Mucosa of descending colon (tissue), 3 donors: ENCODE data around the gene PDE10A. TPM values are rescaled to one million over a fixed set of nuclear protein-coding genes. Genes with fewer than 3 reads are reported as not detected.

Experiments used
- ATAC-seq: fragments of 200-7000 bp; cut with Tn5 transposase; one replicate; pipeline ENCODE4 v1.9.1; 2020; ENCODE audit warnings: mild to moderate bottlenecking, moderate library complexity
- DNase-seq, 3 donors: peaks; one replicate each; pipeline ENCODE4 v3.0.0-alpha.2; 2020
- H3K36me3 ChIP-seq: fragments of 200-600 bp; one replicate; pipeline ENCODE4 v1.8.0; 2021; ENCODE audit warnings: low read depth, mild to moderate bottlenecking
- H3K4me1 ChIP-seq: fragments of 200-600 bp; one replicate; pipeline ENCODE4 v1.8.0; 2021; ENCODE audit warnings: low read depth, mild to moderate bottlenecking
- H3K4me3 ChIP-seq: fragments of 200-600 bp; one replicate; pipeline ENCODE4 v1.8.0; 2021; ENCODE audit warnings: mild to moderate bottlenecking
- H3K9me3 ChIP-seq: fragments of 200-600 bp; one replicate; pipeline ENCODE4 v1.8.0; 2021; ENCODE audit warnings: mild to moderate bottlenecking
- CTCF ChIP-seq: fragments of 200-600 bp; IDR thresholded peaks from one replicate; pipeline ENCODE4 v1.8.0; 2022; ENCODE audit warnings: antibody characterized with exemption, mild to moderate bottlenecking
- intact Hi-C, 2 donors: fragments of 100-400 bp; cut with DNase I in 1 of 2; cut with micrococcal nuclease in 1 of 2; formaldehyde crosslinking; loops; one replicate each; pipeline versions ENCODE4 v1.11.0 to v1.11.1; 2022; cut with DNase I, micrococcal nuclease
- total RNA-seq, 3 donors: library from RNA; stranded (reverse); fragmentation: NEBNext Ultra II Directional in 2 of 3; extraction: Animal tissue kit (Norgen Biotek cat#: 25700) in 2 of 3; gene quantifications; one replicate each; pipeline versions ENCODE4 v1.2.1 to v1.2.4, GENCODE V29; 2021 to 2023
- donor health status: DM: no; HTN: no; CAD: no; lungs with moderate emphysema.
- donor health status: DM: no; HTN: no; CAD: no.
- donor health status: DM: no; HTN: yes; CAD: no.

Gene PDE10A
- total RNA-seq, 3 donors from 2014 or later: 1.7 to 18.0 (median 1.7) TPM

- TF ChIP-seq CTCF: no peak
- H3K4me3 ChIP-seq: no peak overlapping the region
- ATAC-seq: no peak
These were observed 341.4 kb downstream of the PDE10A start for GRCh38 chr6:165321555-165322145.

GRCh38 chr6:165321150-165321549, 341.9 kb downstream of the PDE10A start:
- no peak for TF ChIP-seq CTCF
- Histone ChIP-seq H3K36me3 (no peaks in the 10 kb centered on the region), H3K4me1 (no peaks in the 10 kb centered on the region), H3K4me3 (no peak overlapping the region), H3K9me3 (peaks cover 63% of the 10 kb centered on the region)
- intact Hi-C loops: no loop called here
- ATAC-seq (no peak), DNase-seq (no peak)

More at GRCh38 chr6:165321555-165322145, 341.4 kb downstream of the PDE10A start:
- intact Hi-C loops: no loop called here
- Histone ChIP-seq H3K9me3 (peaks cover 63% of the 10 kb centered on the region), H3K4me1 (no peaks in the 10 kb centered on the region), H3K36me3 (no peaks in the 10 kb centered on the region)
- DNase-seq: no peak

- TF ChIP-seq CTCF: no peak
- H3K9me3 ChIP-seq: peaks cover 44% of the 10 kb centered on the region
- no peaks in the 10 kb centered on the region for H3K4me1 ChIP-seq
- no peak for ATAC-seq
- DNase-seq: no peak
- intact Hi-C loops: no loop called here
- H3K4me3 ChIP-seq: no peak overlapping the region
- no peaks in the 10 kb centered on the region for H3K36me3 ChIP-seq
These were observed 345.3 kb downstream of the PDE10A start for GRCh38 chr6:165317723-165318122.

GRCh38 chr6:165308926-165309731, 353.9 kb downstream of the PDE10A start, which contains the start of gene C6orf118:
C6orf118 (minus strand) TSS chr6:165309605; CDS start chr6:165309586, 19 bp downstream.
- intact Hi-C loops: no loop called here
- DNase-seq (peak in 2 of 3 donors; percentile 15 to 45), ATAC-seq (peak; percentile 45)
- no peak within 1 kb of the TSS for H3K4me3 ChIP-seq
- no peaks in the 10 kb centered on the region for H3K4me1 ChIP-seq
- H3K36me3 ChIP-seq: no peaks in the 10 kb centered on the region
- TF ChIP-seq CTCF: no peak
- H3K9me3 ChIP-seq: no peaks in the 10 kb centered on the region

GRCh38 chr6:165306955-165307354, 356.1 kb downstream of the PDE10A start:
- H3K4me3 ChIP-seq: no peak overlapping the region
- no peaks in the 10 kb centered on the region for H3K4me1 ChIP-seq
- TF ChIP-seq CTCF: no peak
- H3K36me3 ChIP-seq: no peaks in the 10 kb centered on the region
- peaks cover 9% of the 10 kb centered on the region for H3K9me3 ChIP-seq
- intact Hi-C loops: no loop called here
- DNase-seq (no peak), ATAC-seq (no peak)
